Endothelial cell of umbilical vein (primary cell): ENCODE data around the gene LAMC1. TPM values are rescaled to one million over a fixed set of nuclear protein-coding genes. Genes with fewer than 3 reads are reported as not detected.
A peak's percentile ranks its signal among the peaks of the same experiment; 100 is the strongest.

Experiments used
- BruUV-seq: library from RNA; stranded (reverse); fragments of 400-500 nt; replicated peaks from 2 replicates; lab custom pipeline; 2021; lab: Mats Ljungman, UMichigan
- CTCF ChIA-PET: fragments of 300-600, 350-600 bp; sonication (Branson Sonifier 250); formaldehyde crosslinking; loops from one replicate; lab custom pipeline; 2021; ENCODE audit warnings: antibody characterized with exemption, inconsistent platforms; lab: Charles Lee
- POLR2A ChIA-PET: fragments of 300-600, 350-600 bp; sonication (Branson Sonifier 250); formaldehyde crosslinking; loops from one replicate; lab custom pipeline; 2021; ENCODE audit warnings: antibody characterized with exemption, inconsistent platforms; lab: Charles Lee
- DNase-seq: peaks from one replicate; pipeline ENCODE4 v3.0.0-alpha.2; 2011; ENCODE audit warnings: low read depth, low spot score
- FAIRE-seq: peaks from 2 replicates; lab custom pipeline; 2011; peaks lifted over from hg19 to GRCh38; lab: Jason Lieb, UNC
- H2AFZ ChIP-seq: 2 replicates; pipeline ENCODE4 v1.6.0; 2012; ENCODE audit warnings: low read depth, low read length, control low read depth, inconsistent platforms
- H3K27ac ChIP-seq: 2 replicates; pipeline ENCODE4 v1.5.1; 2011; ENCODE audit warnings: low read depth, mild to moderate bottlenecking, control low read depth, low read length, moderate library complexity; ENCODE audit not compliant: insufficient read depth
- H3K27me3 ChIP-seq, 2 experiments: 2 replicates each; pipeline versions ENCODE4 v1.6.0 to v1.6.1; 2011; ENCODE audit warnings: low read length in 2 of 2, mixed read lengths in 1 of 2; ENCODE audit not compliant: control insufficient read depth in 2 of 2, insufficient read depth in 2 of 2
- H3K36me3 ChIP-seq, 2 experiments: 2 replicates in 1 of 2; 3 replicates in 1 of 2; pipeline ENCODE4 v1.5.1; 2011; ENCODE audit warnings: low read length in 2 of 2, mild to moderate bottlenecking in 1 of 2, moderate library complexity in 1 of 2; ENCODE audit not compliant: control insufficient read depth in 2 of 2, insufficient read depth in 2 of 2; ENCODE audit errors: extremely low read depth in 1 of 2
- H3K4me1 ChIP-seq: 3 replicates; pipeline ENCODE4 v1.5.1; 2011; ENCODE audit warnings: mild to moderate bottlenecking, low read length; ENCODE audit not compliant: control insufficient read depth, insufficient read depth; ENCODE audit errors: extremely low read depth
- H3K4me2 ChIP-seq: 2 replicates; pipeline ENCODE4 v1.6.1; 2011; ENCODE audit warnings: low read length, control low read depth, mixed read lengths; ENCODE audit not compliant: insufficient read depth
- H3K4me3 ChIP-seq, 3 experiments: fragments of 200-600 bp in 1 of 3; sonication (generic), shearing (Covaris generic) in 1 of 3; replicated peaks in 1 of 3; 2 replicates each; pipeline ENCODE4 v1.5.1; 2011 to 2016; ENCODE audit warnings: control low read depth in 3 of 3, low read length in 3 of 3, mild to moderate bottlenecking in 2 of 3, inconsistent platforms in 1 of 3, low read depth in 1 of 3, moderate library complexity in 1 of 3; ENCODE audit not compliant: insufficient read depth in 1 of 3
- H3K79me2 ChIP-seq: 2 replicates; pipeline ENCODE4 v1.6.0; 2012; ENCODE audit warnings: low read length, inconsistent platforms; ENCODE audit not compliant: control insufficient read depth, insufficient read depth
- H3K9ac ChIP-seq: replicated peaks from 2 replicates; pipeline ENCODE3; 2011; ENCODE audit warnings: low read length, control low read depth; ENCODE audit not compliant: insufficient read depth; ENCODE audit errors: extremely low read depth
- H3K9me1 ChIP-seq: replicated peaks from 3 replicates; pipeline ENCODE4 v1.6.0; 2011; ENCODE audit warnings: mild to moderate bottlenecking, low read length; ENCODE audit not compliant: control insufficient read depth, insufficient read depth; ENCODE audit errors: extremely low read depth
- H3K9me3 ChIP-seq: replicated peaks from 2 replicates; pipeline ENCODE4 v1.5.1; 2012; ENCODE audit warnings: low read length, inconsistent platforms; ENCODE audit not compliant: control insufficient read depth, insufficient read depth
- H4K20me1 ChIP-seq: replicated peaks from 2 replicates; pipeline ENCODE3; 2011; ENCODE audit warnings: mild to moderate bottlenecking, low read length; ENCODE audit not compliant: control insufficient read depth, insufficient read depth; ENCODE audit errors: extremely low read depth
- CTCF ChIP-seq, 2 donors: IDR thresholded peaks; 1 replicate in 1 of 2; 2 replicates in 1 of 2; pipeline ENCODE4 v1.5.1; 2011; ENCODE audit warnings: low read length in 2 of 2, mild to moderate bottlenecking in 2 of 2, moderate library complexity in 2 of 2, control low read depth in 1 of 2, inconsistent platforms in 1 of 2, low read depth in 1 of 2; ENCODE audit not compliant: insufficient read depth in 1 of 2; ENCODE audit errors: extremely low read depth in 1 of 2
- EZH2 ChIP-seq: IDR thresholded peaks from 2 replicates; pipeline ENCODE4 v1.6.1; 2012; ENCODE audit warnings: borderline replicate concordance, low read depth, mild to moderate bottlenecking, moderate library complexity, low read length, inconsistent platforms; ENCODE audit not compliant: severe bottlenecking
- FOS ChIP-seq: IDR thresholded peaks from 2 replicates; pipeline ENCODE4 v1.6.1; 2011; ENCODE audit warnings: mild to moderate bottlenecking, low read length, moderate library complexity, borderline replicate concordance; ENCODE audit not compliant: insufficient read depth
- GATA2 ChIP-seq: IDR thresholded peaks from 2 replicates; pipeline ENCODE4 v1.7.0; 2011; ENCODE audit warnings: low read depth, mild to moderate bottlenecking, moderate library complexity, mixed read lengths, low read length; ENCODE audit not compliant: insufficient read length, insufficient read depth
- JUN ChIP-seq: IDR thresholded peaks from 2 replicates; pipeline ENCODE4 v1.6.1; 2011; ENCODE audit warnings: borderline replicate concordance, low read depth; ENCODE audit not compliant: insufficient read length, insufficient read depth
- MAX ChIP-seq: IDR thresholded peaks from 2 replicates; pipeline ENCODE4 v1.6.1; 2011; ENCODE audit not compliant: insufficient read depth, insufficient read length
- MYC ChIP-seq: IDR thresholded peaks from one replicate; pipeline ENCODE4 v1.6.1; 2011; ENCODE audit warnings: mild to moderate bottlenecking, low read depth, low read length
- POLR2A ChIP-seq: IDR thresholded peaks from 2 replicates; pipeline ENCODE4 v1.6.1; 2012; ENCODE audit warnings: low read depth, mild to moderate bottlenecking, control low read depth, low read length
- POLR2AphosphoS5 ChIP-seq: IDR thresholded peaks from 2 replicates; pipeline ENCODE4 v1.6.1; 2012; ENCODE audit warnings: low read depth, mild to moderate bottlenecking, control low read depth, low read length, moderate library complexity; ENCODE audit not compliant: insufficient read depth
- dilution Hi-C: fragments of 300-500 bp; cut with MboI; formaldehyde crosslinking; loops from one replicate; pipeline ENCODE4 v1.15.0; 2019; ENCODE audit warnings: low sequenced_read_pairs; ENCODE audit not compliant: extremely low pct_ligation_motif_present
- intact Hi-C: fragments of 100-400 bp; cut with micrococcal nuclease; formaldehyde crosslinking; loops from one replicate; pipeline ENCODE4 v1.10.0; 2022
- polyA plus RNA-seq, 4 experiments: library from polyadenylated mRNA; depleted of rRNA in 3 of 4; stranded (reverse) in 3 of 4; unstranded in 1 of 4; fragments of >200 nt; gene quantifications; 2 replicates each; pipeline versions ENCODE4 v1.2.1 to v1.2.3, GENCODE V29; 2011 to 2012; ENCODE audit warnings: missing spikeins in 1 of 4
- total RNA-seq: library from RNA; stranded (reverse); gene quantifications from 2 replicates; pipeline ENCODE4 v1.2.3, GENCODE V29; 2021

Gene LAMC1
- total and polyA plus RNA-seq, 2 donors (not counting 3 experiments of a cell fraction or from before 2014, with no cell fraction given) = 92.5 to 216 TPM

GRCh38 chr1:183070234-183070922, 47.2 kb downstream of the LAMC1 start:
- dilution Hi-C loops = no loop called here
- Histone ChIP-seq H3K36me3 (no peaks in the 10 kb centered on the region), H2AFZ (no peak overlapping the region), H4K20me1 (no peaks in the 10 kb centered on the region), H3K4me1 (peaks cover 22% of the 10 kb centered on the region), H3K27ac (peak overlapping the region; percentile 44), H3K4me2 (peak overlapping the region; percentile 34), H3K9ac (no peak overlapping the region), H3K9me3 (no peaks in the 10 kb centered on the region), H3K79me2 (peaks cover 81% of the 10 kb centered on the region), H3K27me3 (no peaks in the 10 kb centered on the region), H3K9me1 (no peaks in the 10 kb centered on the region), H3K4me3 (no peak overlapping the region)
- no peak for TF ChIP-seq EZH2
- TF ChIP-seq JUN = no peak
- TF ChIP-seq POLR2A = no peak
- no peak for TF ChIP-seq FOS
- BruUV-seq = TSS peak; percentile 85
- ChIA-PET POLR2A (interaction anchor here (1.2 kb wide), 1 partner anchor 10 kb away, joined by 3 read pairs; no protein-coding TSS in a partner anchor), CTCF (interaction anchor here (0.7 to 2.8 kb wide), 15 partner anchors 9 to 927 kb away, joined by 3 to 20 read pairs (median 4); no protein-coding TSS in a partner anchor)
- DNase-seq (no peak), FAIRE-seq (no peak)
- intact Hi-C loops = no loop called here

GRCh38 chr1:183070923-183071618, 47.9 kb downstream of the LAMC1 start:
- no peaks in the 10 kb centered on the region for H3K27me3 ChIP-seq
- H3K9me3 ChIP-seq = no peaks in the 10 kb centered on the region
- H3K9me1 ChIP-seq = no peaks in the 10 kb centered on the region
- TSS peak; percentile 27 for BruUV-seq
- no peak overlapping the region for H2AFZ ChIP-seq
- peak overlapping the region; percentile 44 for H3K27ac ChIP-seq
- FAIRE-seq (peak; percentile 84), DNase-seq (peak; percentile 94)
- dilution Hi-C loops (no loop called here), intact Hi-C loops (loop anchor here (1.0 kb wide), 4 partner anchors 11 to 109 kb away; no protein-coding TSS in a partner anchor)
- H3K4me3 ChIP-seq = no peak overlapping the region
- peak overlapping the region; percentile 34 for H3K4me2 ChIP-seq
- H3K9ac ChIP-seq = no peak overlapping the region
- POLR2A ChIA-PET = interaction anchor here (1.2 kb wide), 1 partner anchor 11 kb away, joined by 3 read pairs; no protein-coding TSS in a partner anchor
- peaks cover 22% of the 10 kb centered on the region for H3K4me1 ChIP-seq
- TF ChIP-seq MAX (peak; percentile 76), MYC (peak; percentile 37), FOS (peak; percentile 72), EZH2 (no peak), JUN (peak; percentile 71), CTCF (IDR thresholded peaks at IDR 0.05; ENCODE audit: extremely low read depth in 1 of 2, insufficient read depth in 1 of 2, low read depth in 1 of 2, low read length in 2 of 2) (no peak), POLR2A (no peak), POLR2AphosphoS5 (peak; percentile 50), GATA2 (no peak)
- peaks cover 82% of the 10 kb centered on the region for H3K79me2 ChIP-seq
- no peaks in the 10 kb centered on the region for H4K20me1 ChIP-seq
- CTCF ChIA-PET = interaction anchor here (0.6 to 2.8 kb wide), 18 partner anchors 9 to 928 kb away, joined by 3 to 20 read pairs (median 4); no protein-coding TSS in a partner anchor
- H3K36me3 ChIP-seq = no peaks in the 10 kb centered on the region
